EL (cell line): ENCODE data around the gene TUBD1.
A peak's percentile ranks its signal among the peaks of the same experiment; 100 is the strongest.
"Not testable (repeated sequence)": the region's sequence is repeated elsewhere in the genome, so short reads cannot be mapped to it uniquely, and the experiment has no call there.

Source experiments
- DNase-seq: peaks from one replicate; pipeline ENCODE4 v3.0.0-alpha.2; 2016

The TUBD1 gene

DNA sequence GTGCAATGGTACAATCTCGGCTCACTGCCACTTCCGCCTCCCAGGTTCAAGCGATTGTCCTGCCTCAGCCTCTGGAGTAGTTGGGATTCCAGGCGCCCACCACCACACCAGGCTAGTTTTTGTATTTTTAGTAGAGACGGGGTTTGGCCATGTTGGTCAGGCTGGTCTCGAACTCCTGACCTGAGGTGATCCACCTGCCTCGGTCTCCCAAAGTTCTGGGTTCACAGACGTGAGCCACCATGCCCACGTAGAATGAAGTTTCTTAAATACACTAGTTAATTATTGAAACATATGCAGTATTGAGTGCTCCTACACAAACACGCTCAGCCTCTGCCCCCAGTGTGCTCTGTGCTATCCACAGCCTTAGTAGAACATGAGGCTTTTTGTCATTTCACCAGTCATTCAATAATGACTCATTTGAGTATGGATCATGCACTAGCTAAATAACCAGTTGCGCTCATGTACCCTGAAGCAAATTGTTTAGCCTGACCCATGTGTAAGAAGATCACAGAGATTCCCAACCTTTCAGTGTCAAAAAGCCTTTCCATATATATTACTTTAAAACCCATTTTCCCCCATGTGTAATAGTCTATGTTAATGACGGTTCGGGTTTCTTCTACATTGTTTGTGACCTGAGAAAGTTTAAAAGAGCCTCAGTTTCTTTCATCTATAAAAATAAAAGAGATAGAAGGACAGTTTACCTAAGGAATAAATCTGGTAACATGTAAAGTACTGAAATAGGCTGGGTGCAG is 49.7 kb downstream of the TUBD1 start:
- DNase-seq: peak; percentile 94

DNA sequence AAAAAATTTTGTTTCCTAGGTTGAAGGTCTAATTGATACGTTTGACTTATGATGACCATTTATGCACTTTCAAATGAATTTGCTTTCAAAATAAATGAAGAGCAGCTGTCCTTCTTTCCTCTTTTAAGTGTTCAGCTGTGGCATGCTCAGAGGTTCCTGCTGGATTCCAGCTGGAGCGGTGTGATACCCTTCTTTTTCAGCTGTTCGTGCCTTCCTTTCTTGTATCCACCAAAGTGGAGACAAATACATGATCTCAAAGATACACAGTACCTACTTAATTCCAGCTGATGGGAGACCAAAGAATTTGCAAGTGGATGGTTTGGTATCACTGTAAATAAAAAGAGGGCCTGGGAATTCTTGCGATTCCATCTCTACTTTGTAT is 50.9 kb downstream of the TUBD1 start:
- DNase-seq: not testable (repeated sequence)

DNA sequence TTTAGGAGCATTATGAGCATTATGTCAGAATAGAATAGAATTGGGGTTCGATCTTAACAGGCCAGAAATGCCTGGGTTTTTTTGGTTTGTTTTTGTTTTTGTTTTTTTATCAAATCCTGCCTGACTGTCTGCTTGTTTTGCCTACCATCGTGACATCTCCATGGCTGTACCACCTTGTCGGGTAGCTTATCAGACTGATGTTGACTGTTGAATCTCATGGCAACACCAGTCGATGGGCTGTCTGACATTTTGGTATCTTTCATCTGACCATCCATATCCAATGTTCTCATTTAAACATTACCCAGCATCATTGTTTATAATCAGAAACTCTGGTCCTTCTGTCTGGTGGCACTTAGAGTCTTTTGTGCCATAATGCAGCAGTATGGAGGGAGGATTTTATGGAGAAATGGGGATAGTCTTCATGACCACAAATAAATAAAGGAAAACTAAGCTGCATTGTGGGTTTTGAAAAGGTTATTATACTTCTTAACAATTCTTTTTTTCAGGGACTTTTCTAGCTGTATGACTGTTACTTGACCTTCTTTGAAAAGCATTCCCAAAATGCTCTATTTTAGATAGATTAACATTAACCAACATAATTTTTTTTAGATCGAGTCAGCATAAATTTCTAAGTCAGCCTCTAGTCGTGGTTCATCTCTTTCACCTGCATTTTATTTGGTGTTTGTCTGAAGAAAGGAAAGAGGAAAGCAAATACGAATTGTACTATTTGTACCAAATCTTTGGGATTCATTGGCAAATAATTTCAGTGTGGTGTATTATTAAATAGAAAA is 51.5 kb downstream of the TUBD1 start:
- peak; percentile 57 for DNase-seq

DNA sequence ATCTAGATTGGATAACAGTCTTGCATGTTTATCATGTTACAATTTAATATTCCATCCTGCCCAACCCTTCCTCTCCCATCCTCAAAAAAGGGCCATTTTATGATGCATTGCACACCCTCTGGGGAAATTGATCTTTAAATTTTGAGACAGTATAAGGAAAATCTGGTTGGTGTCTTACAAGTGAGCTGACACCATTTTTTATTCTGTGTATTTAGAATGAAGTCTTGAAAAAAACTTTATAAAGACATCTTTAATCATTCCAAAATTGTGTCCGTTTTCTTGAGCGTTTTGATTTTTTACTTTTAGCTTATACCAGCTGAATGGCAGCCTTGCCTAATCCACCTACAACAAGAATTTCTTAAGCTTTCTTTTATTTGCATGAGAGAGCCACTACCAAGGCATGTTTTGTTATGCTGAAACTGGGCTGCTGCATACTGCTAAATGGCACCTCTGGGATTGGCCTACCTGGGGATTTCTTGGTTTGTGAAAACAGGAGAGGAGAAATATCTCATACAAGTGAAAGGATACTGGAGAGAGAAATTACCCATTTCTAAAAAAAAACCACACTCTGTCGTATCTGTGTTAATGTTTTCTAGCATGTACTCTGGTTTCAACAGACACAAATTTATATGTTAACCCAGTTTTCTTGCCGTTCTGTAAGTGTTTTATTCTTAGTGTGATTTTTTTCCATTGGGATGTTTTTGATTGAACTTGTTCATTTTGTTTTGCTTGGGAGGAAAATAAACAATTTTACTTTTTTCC is 52.2 kb downstream of the TUBD1 start:
- peak; percentile 54 for DNase-seq

DNA sequence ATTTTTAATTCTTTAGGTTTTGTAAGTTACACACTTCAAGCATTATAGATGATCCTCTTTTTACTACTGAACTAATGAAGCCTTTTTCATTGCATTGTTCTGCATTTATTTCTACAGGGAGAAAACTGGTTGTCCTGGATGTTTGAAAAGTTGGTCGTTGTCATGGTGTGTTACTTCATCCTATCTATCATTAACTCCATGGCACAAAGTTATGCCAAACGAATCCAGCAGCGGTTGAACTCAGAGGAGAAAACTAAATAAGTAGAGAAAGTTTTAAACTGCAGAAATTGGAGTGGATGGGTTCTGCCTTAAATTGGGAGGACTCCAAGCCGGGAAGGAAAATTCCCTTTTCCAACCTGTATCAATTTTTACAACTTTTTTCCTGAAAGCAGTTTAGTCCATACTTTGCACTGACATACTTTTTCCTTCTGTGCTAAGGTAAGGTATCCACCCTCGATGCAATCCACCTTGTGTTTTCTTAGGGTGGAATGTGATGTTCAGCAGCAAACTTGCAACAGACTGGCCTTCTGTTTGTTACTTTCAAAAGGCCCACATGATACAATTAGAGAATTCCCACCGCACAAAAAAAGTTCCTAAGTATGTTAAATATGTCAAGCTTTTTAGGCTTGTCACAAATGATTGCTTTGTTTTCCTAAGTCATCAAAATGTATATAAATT is 53.0 kb downstream of the TUBD1 start:
- no peak for DNase-seq

DNA sequence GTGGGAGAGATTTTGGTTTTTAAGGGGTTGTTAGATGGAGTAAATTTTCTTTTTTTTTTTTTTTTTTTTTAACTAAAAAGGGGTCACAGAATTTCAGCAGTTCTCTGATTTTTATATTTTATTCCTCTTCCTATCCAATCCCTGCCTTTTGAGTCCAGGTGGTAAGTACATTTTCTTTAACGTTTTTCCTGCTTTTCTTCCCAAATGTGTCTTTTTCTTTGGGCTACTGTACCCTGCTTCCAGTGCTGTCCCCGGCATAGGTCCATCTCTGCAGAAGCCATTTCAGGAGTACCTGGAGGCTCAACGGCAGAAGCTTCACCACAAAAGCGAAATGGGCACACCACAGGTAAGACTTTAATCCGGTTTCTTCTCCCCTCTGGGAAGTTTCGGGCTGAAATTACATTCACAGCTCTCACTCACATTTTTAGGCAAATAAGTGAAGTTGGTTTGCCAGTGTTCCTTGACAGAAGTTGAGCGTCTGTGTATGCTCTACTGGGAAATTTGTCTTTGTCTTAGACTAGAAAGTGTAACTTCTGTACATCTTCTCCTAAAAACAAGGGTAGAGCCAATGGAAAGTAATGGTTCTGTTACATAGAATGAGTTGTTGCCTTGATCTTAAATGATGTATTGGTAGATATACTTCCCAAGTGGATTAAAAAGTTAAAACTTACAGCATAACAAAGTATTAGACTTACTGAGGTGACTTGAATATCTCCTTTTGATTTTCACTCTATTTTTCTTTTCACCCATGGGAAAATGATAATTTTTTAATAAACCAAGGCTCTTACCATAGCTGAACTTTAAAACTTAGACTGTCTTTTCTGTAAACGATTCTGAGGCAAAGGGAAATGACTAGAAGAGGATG is 54.5 kb downstream of the TUBD1 start:
- no peak for DNase-seq

DNA sequence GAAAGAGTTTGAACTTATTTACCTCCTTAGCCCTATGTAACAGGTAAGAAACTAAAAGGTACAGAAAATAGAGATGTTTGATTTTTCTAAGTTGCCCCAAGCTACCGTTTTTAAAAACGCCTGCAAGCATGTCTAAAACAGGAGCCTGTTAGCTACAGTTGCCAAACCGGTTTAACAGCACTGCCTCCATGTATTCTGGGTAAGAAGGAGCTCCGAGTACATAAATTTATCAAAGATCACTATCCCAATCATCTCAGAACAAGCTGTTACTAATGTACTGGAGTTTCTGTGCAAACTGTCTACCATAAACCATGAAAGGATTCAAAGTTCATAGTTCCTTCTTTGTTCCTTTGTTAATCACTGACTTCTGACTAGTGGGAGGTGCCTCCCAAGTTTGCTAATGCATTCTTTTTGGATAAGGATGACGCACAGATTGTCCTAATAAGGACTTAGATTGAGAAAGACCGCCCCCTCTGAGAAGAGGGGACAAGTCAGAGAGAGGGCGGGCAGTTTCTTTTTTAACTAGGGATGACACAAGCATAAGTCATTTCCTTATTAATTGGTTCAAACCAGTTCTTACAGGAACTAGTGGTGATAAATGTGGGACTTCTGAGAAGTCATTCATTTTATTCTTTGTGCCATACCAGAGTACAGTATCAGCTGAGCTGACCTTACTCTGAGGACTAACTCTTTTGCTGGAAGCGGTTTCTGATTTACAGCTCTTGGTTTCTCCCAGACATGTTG is 55.3 kb downstream of the TUBD1 start:
- peak; percentile 100 for DNase-seq

DNA sequence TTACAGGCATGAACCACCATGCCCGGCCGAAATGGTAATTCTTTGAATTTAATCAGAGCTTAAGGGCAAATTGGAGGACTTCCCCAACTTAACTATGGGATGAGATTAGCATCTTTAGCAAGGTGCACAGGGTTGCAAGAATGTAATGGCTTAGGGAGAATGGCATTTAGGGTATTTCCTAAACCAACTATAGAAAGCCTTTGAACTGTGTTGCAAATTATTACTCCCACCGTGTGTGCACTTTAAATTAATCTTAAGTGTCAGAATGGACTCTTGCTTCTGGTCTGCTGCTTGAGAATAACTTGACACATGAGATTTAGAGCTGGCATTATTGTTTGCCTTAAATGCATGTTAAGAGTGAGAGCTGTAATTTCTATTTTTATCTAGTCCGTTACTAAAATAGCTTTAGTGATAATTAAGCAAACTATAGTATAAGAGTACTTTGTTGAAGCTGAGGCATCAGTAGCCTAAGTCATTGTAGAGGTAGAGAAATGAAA is 59.8 kb downstream of the TUBD1 start:
- peak; percentile 45 for DNase-seq

DNA sequence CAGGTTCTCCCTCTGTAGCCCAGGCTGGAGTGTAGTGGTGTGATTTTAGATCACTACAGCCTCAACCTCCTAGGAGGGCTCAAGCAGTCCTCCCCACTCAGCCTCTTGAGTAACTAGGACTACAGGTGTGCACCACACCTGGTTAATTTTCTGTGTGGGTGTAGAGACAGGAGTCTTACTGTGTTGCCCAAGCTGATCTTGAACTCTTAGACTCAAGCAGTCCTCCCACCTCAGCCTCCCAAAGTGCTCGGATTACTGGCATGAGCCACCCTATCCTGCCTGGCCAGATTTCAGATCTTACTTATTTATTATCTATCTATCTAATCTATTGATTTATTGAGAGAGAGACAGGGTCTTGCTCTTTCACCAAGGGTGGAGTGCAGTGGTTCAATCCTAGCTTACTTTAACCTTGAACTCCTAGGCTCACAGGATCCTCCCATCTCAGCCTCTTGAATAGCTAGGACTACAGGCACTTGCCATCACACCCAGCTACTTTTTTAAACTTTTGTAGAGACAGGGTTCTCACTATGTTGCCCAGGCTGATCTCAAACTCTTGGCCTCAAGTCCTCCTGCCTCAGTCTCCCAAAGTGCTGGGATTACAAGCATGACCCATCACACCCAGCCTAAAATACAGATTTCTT is 61.8 kb downstream of the TUBD1 start:
- DNase-seq: no peak

DNA sequence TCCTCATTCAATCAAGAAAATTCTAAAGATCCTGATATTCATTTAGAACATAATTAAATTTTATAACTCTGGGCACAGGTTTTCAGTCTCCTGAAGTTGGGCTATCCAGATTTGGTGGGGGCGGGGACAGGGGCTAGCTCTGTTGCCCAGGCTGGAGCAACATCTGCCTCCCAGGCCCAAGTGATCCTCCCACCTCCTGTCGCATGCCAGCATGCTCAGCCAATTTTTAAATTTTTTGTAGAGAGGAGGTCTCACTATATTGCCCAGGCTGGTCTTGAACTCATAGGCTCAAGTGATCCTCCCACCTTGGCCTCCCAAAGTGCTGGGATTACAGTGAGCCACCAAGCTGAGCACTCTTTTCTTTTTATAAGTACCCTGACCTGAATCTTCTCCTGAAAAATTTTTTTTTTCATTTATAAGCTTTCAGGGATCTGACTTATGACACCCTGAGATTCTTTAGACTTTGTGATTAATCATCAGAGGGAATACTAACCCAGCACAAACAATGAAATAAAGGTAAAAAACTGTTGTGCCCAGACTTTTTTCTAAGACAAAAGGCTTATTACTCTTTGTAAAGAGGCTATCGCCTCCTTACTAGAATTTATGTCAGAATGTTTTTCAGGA is 62.6 kb downstream of the TUBD1 start:
- DNase-seq: peak; percentile 73

DNA sequence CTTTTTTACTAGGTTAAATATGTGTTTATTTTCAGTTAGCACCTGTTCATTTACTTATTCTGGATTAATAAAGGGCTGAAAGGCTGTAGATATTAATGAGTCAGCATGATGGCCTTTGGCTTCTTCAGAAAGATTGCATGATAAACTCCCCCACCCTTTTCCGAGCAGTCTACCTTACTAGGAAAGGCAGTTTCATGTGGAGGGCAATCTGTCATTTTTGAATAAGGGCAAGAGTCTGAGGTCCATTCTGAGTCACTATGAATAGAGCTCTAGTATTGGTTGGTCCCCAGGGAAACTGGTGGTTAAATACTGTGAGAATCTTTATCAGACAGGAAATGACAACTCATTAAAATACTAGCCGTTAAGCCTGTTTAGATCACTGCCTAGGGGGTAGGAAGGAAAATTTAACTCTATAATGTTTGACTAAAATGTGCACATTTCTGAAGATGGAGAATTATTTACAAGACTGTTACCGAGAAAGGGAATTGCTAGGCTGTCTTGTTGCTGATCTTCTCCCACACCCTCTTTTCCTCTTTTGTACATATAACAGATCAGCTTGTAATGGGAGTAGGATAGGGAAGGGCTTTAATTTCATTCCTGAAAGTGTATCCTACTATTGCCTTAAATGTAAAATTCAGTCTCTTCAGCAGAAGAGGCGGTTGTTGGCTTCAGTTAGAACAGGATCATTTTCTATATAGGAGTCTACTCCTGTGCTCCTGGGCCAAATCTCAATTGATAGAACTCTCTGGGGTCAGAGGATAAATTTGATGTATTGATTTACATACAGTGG is 63.3 kb downstream of the TUBD1 start:
- DNase-seq: peak; percentile 99

DNA sequence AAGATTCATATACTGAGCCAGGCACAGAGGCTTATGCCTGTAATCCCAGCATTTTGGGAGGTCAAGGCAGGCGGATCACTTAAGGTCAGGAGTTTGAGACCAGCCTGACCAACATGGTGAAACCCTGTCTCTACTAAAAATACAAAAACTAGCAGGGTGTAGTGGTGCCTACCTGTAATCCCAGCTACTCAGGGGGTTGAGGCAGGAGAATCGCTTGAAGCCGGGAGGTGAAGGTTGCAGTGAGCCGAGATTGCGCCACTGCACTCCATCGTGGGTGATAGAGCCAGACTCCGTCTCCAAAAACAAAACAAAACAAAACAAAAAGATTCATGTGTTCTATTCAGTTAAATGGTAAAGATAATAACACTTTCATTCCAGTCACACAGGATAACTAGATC is 63.9 kb downstream of the TUBD1 start:
- DNase-seq: not testable (repeated sequence)

DNA sequence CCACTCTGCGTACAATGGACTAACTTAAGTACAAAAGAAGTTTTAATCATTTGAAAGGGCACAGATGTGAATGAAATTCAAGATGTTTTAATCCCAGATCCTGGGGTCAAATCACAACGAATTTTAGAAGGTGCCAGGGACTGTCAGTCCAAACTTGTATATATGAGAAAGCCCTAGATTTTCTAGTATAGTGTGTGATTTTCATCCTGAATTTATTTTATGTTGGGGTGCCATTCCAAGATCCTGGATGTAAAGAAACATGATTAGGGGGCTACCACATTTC is 64.3 kb downstream of the TUBD1 start:
- DNase-seq: no peak

DNA sequence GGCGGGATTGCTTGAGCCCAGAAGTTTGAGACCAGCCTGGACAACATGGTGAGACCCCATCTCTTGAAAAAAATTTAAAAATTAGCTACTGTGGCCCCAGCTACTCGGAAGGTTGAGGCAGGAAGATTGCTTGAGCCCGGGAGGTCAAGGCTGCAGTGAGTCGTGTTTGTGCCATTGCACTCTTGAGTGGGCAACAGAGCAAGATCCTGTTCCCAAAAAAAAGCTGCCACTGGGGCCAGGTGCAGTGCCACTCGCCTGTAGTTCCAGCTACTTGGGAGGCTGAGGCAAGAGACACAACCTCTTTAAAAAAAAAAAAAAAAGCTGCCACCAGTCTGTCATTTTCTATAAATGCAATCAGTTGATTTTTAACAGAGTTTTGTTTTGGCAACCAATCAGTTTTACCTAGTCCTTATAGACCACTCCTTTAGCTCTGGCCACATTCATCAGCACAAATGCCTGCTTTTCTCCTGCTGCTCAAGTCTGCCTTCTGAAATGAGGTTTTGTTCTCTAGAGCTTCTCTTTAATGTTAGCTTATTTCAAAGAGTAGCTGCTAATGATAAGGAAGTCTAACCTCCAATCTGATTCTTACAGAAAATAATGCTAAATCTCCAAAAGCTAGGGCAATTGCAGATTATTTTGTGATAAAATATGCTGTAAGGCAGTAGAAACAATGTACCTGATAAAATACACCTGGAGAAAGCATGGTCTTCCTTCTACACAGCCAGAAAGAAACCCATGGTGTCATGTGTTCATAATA is 64.8 kb downstream of the TUBD1 start:
- no peak for DNase-seq

DNA sequence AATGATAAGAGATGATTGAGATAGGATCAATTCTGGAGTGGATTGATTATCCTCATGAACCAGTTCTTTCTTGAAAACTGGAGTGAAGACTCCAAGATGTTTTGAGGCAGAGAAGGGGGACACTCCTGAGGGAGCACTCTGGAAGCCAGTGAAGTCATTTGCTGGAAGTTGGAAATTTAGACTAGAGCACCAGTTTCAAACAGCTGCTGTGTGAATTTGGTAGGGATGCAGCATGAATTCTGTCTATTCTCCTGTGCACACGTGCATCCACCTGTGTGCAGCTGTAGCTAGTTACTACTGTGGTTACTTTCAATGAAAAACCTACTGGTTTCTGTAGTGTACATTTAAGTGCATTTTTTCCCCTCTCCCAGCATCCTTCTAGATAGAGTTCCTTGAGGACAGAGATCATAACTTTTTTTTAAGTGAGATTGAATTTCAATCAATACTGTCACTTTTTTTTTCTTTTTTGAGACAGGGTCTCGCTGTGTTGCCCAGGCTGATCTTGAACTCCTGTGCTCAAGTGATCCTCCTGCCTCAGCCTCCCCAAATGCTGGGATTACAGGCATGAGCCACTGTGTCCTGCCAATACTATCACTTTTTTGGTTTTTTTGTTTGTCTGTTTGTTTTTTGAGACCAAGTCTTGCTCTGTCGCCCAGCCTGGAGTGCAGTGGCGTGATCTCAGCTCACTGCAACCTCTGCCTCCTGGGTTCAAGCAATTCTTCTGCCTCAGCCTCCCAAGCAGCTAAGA is 65.9 kb downstream of the TUBD1 start:
- no peak for DNase-seq

DNA sequence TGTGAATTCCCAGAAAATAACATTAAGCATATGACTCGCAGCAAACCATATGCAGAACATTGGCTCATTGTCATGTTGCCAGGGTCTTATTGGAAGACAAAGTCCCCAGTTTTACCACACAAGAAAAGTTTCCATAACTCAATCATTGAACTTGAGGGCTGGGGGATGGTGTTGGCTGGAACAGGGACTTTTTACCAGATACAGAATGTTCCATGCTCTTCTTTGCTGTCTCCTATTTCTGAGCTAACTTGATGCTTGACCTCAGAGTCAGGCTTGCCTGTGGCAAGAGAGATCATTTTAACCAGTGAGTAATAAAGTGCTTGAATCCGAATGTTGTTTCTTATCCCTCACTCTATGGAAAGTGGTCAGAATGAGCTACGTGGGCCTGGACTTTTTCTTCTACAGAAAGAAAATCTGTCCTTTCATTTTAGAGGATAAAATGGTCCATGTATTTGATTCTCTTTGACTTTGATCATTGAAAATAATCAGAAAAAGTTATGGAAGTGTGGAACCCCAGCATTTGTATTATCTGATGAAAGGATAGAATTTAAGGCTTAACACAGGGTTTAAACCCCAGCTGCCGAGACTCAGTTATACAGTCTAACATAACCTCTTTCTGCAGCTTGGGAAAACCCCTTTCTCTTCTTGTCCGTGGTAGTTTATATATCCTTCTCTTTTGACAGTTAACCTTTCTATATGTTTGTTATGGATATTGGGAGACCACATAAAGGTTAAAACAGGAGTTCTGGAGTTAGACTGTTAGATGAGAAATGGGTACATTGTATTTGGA is 67.0 kb downstream of the TUBD1 start:
- peak; percentile 80 for DNase-seq

DNA sequence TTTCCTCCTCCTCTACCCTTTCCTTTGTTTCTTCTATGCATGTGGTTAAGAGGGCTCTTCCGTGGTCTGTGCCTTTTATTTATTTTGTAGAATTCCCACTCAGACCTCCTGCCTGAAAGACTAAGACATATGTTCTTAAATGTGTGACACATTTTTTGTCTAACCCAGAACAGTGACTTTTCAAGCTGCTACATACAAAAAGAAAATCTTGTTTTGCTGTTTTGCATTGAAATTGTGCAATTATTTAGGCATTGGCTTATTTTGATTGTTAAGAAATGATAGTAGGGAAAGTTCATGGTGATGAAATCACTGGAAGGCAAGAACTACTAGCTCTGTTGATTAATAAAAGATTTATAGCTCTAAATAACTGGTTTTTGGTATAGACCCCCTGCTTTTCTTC is 76.8 kb downstream of the TUBD1 start:
- DNase-seq: no peak
